DOHH2 (cell line): Measurements from ENCODE around the gene CCDC59.
"Not testable (repeated sequence)": the region's sequence is repeated elsewhere in the genome, so short reads cannot be mapped to it uniquely, and the experiment has no call there.

Experiments used
- CTCF ChIP-seq: fragments of 200-600 bp; sonication (generic); IDR thresholded peaks from one replicate; pipeline ENCODE4 v1.5.1; 2014; ENCODE audit warnings: antibody characterized with exemption, mild to moderate bottlenecking, low read depth, low read length; ENCODE audit not compliant: poor library complexity, severe bottlenecking
- EZH2phosphoT487 ChIP-seq: fragments of 200-600 bp; sonication (generic); IDR thresholded peaks from 2 replicates; pipeline ENCODE4 v1.6.1; 2017; ENCODE audit warnings: borderline replicate concordance, mild to moderate bottlenecking, antibody characterized with exemption, low read length, moderate library complexity, mixed read lengths

- not testable (repeated sequence) for TF ChIP-seq CTCF, EZH2phosphoT487
Observed at GRCh38 chr12:82360834-82361233, 2.6 kb upstream of the CCDC59 start.
